HFFc6 (cell line): ENCODE data around the gene SBF2. TPM values are rescaled to one million over a fixed set of nuclear protein-coding genes. Genes with fewer than 3 reads are reported as not detected.
"Not testable (repeated sequence)": the region's sequence is repeated elsewhere in the genome, so short reads cannot be mapped to it uniquely, and the experiment has no call there.

ENCODE experiments used
- DNase-seq: peaks from one replicate; pipeline ENCODE4 v3.0.0-alpha.2; 2018
- H3K27ac Mint-ChIP-seq: 2 replicates; pipeline ENCODE4 v1.8.0; 2020; ENCODE audit warnings: mild to moderate bottlenecking, mixed read lengths
- H3K27me3 Mint-ChIP-seq: 2 replicates; pipeline ENCODE4 v1.8.0; 2021; ENCODE audit warnings: mild to moderate bottlenecking, moderate library complexity, mixed read lengths; ENCODE audit not compliant: insufficient read depth
- H3K36me3 Mint-ChIP-seq: 2 replicates; pipeline ENCODE4 v1.8.0; 2021; ENCODE audit warnings: low read depth, mixed read lengths
- H3K4me1 Mint-ChIP-seq: 2 replicates; pipeline ENCODE4 v1.8.0; 2020; ENCODE audit warnings: low read depth, mixed read lengths
- H3K4me3 Mint-ChIP-seq: 2 replicates; pipeline ENCODE4 v1.8.0; 2020; ENCODE audit warnings: mild to moderate bottlenecking, moderate library complexity, mixed read lengths
- H3K9me3 Mint-ChIP-seq: 2 replicates; pipeline ENCODE4 v1.8.0; 2020; ENCODE audit warnings: mild to moderate bottlenecking, mixed read lengths
- total RNA-seq, 6 experiments: library from RNA; stranded (reverse); fragmentation: NEBNext Ultra II Directional; extraction: Animal tissue kit (Norgen Biotek cat#: 25700); gene quantifications; 2 replicates in 1 of 6; 3 replicates in 5 of 6; pipeline ENCODE4 v1.2.3, GENCODE V29; 2021
- TF ChIP-seq, protein P1 (sequence below): fragments of 200-600 bp; sonication (generic); IDR thresholded peaks from 2 replicates; pipeline ENCODE4 v1.5.0; 2021; ENCODE audit warnings: antibody characterized with exemption, mild to moderate bottlenecking

SBF2 gene
- total RNA-seq, 6 experiments from 2014 or later: 25.2 to 36.0 (median 30.7) TPM

DNA sequence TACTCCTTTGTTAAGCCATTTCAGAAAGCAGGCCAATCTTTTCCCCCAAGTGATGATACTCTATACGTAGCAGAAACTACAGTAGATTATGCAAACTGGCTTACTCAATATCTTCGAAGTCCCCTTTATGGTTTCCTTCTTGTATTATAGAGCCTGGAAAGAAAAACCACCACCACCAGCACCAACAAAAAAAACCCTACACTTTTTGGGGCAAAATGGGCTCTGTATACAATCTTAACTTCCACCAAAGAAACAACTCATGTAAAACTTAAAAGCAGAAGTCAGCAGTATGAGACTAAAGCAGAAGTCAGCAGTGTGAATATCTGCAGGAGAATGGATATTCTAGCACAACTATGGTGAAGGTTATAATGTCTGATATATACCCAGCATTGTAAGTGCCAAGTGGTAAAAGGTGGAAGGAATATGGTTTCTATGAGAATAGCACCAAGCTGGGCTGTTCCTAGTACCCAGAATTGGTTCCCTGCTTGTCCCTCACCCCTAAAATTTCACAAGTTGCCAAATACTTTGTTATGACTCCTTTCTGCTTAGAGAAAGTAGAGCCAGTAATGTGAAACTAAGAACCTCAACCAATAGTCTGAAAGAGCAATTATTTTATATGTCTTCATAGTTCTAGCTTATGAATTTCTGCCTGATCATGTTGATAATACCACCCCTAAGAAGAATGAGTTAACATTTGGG is 252.1 kb downstream of the SBF2 start:
- TF ChIP-seq, protein P1, sequence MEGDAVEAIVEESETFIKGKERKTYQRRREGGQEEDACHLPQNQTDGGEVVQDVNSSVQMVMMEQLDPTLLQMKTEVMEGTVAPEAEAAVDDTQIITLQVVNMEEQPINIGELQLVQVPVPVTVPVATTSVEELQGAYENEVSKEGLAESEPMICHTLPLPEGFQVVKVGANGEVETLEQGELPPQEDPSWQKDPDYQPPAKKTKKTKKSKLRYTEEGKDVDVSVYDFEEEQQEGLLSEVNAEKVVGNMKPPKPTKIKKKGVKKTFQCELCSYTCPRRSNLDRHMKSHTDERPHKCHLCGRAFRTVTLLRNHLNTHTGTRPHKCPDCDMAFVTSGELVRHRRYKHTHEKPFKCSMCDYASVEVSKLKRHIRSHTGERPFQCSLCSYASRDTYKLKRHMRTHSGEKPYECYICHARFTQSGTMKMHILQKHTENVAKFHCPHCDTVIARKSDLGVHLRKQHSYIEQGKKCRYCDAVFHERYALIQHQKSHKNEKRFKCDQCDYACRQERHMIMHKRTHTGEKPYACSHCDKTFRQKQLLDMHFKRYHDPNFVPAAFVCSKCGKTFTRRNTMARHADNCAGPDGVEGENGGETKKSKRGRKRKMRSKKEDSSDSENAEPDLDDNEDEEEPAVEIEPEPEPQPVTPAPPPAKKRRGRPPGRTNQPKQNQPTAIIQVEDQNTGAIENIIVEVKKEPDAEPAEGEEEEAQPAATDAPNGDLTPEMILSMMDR: no peak
- no peak for DNase-seq
- H3K27ac Mint-ChIP-seq: no peak overlapping the region
- peaks cover 35% of the 10 kb centered on the region for H3K36me3 Mint-ChIP-seq
- peaks cover 22% of the 10 kb centered on the region for H3K9me3 Mint-ChIP-seq
- H3K4me1 Mint-ChIP-seq: peaks cover 22% of the 10 kb centered on the region
- H3K27me3 Mint-ChIP-seq: no peaks in the 10 kb centered on the region; the same call in 1 of the 2 replicates
- no peak overlapping the region for H3K4me3 Mint-ChIP-seq

DNA sequence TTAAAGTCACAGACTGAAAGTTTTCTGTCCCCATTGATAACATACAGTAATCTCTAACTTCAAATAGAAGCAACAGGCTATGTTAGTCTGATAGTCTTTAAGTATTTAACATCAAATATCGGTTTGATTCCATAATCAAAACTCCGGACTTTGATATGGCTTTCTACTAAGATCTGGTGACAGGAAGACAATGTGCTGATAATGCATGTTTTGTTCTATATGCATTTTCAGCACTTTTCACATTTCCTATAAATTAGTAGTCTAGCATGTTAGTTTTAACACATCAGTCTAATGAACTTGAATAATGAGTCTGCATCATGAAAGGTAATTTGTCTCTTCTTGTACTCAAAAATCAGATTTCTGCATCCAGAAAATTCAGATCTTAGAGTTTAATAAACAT is 252.7 kb downstream of the SBF2 start:
- peaks cover 22% of the 10 kb centered on the region for H3K4me1 Mint-ChIP-seq
- H3K36me3 Mint-ChIP-seq: peaks cover 35% of the 10 kb centered on the region
- no peak overlapping the region for H3K4me3 Mint-ChIP-seq

DNA sequence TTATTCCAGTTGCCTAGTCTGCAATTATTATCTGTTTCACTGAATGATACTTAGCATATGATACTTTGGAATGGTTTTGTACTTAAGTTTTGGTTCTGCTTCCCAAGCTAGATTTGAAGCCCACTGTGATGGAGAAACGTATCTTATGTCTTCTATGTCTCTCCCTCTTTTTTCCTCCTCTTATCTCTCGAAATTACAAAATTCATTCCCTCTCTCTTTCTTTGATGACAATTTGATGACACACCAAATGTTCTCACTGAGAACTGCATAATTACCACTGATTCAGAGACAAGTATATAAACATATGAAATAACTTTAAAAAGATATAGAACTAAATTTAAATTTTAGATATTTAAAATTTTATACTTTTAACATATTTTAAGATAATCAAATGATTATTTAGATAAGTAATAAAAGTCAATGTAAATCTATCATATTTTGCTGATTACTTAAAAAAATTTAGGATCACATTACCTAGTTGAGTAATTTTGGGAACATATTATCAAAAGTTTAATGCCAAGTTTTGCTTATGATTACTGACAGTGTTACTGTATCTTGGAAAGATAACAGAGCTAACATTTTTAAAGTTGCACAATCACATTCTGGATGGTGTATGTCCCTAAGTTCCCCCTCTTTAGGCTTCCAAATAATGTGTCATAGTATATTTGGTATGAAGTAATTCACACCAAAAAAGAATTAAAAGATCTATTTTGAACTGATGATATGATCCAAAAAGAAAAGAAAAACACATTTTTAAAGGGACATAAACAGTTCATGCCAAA is 255.3 kb downstream of the SBF2 start:
- Mint-ChIP-seq H3K36me3 (peaks cover 34% of the 10 kb centered on the region), H3K4me1 (peaks cover 30% of the 10 kb centered on the region), H3K27ac (no peak overlapping the region), H3K27me3 (peaks cover 2% of the 10 kb centered on the region), H3K4me3 (no peak overlapping the region), H3K9me3 (peaks cover 10% of the 10 kb centered on the region)
- TF ChIP-seq, protein P1: no peak
- no peak for DNase-seq

More for the DNA sequence above, 252.7 kb downstream of the SBF2 start:
- no peak for DNase-seq
- Mint-ChIP-seq H3K27ac (no peak overlapping the region), H3K27me3 (no peaks in the 10 kb centered on the region; the same call in 1 of the 2 replicates), H3K9me3 (peaks cover 22% of the 10 kb centered on the region)
- TF ChIP-seq, protein P1: no peak

DNA sequence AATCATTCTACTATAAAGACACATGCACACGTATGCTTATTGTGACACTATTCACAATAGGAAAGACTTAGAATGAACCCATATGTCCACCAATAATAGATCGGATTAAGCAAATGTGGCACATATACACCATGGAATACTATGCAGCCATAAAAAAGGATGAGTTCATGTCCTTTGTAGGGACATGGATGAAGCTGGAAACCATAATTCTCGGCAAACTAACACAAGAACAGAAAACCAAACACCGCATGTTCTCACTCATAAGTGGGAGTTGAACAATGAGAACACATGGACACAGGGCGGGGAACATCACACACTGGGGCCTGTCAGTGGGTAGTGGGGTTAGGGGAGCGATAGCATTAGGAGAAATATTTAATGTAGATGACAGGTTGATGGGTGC is 258.1 kb downstream of the SBF2 start:
- H3K36me3 Mint-ChIP-seq: peaks cover 17% of the 10 kb centered on the region
- DNase-seq, H3K27ac Mint-ChIP-seq, H3K9me3 Mint-ChIP-seq, H3K27me3 Mint-ChIP-seq, H3K4me3 Mint-ChIP-seq: not testable (repeated sequence)
- H3K4me1 Mint-ChIP-seq: peaks cover 49% of the 10 kb centered on the region

DNA sequence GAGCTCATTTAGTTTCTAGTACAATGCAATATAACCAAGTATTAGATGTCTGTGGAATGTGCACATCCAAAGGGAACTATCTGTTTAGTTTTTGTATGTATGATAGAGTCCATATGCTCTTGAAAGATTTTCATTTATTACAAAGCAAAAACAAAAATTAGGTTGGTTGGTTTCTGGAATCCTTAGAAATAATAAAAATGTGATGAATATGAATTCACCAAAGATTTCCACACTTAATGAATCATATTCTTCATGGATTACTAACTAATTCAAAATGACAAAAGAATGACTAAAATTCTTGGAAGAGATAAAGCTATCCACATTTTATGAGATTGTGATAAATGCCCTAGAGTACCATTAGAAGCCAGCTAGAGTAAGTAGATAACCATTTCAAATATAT is 261.1 kb downstream of the SBF2 start:
- peak; percentile 26 for DNase-seq
- H3K4me1 Mint-ChIP-seq: peaks cover 46% of the 10 kb centered on the region

More for the DNA sequence above, 261.1 kb downstream of the SBF2 start:
- Mint-ChIP-seq H3K4me3 (peak overlapping the region; percentile 57; the same call in 1 of the 2 replicates), H3K27ac (no peak overlapping the region), H3K9me3 (peaks cover 8% of the 10 kb centered on the region), H3K36me3 (peaks cover 28% of the 10 kb centered on the region), H3K27me3 (peaks cover 2% of the 10 kb centered on the region; the same call in 1 of the 2 replicates)
- TF ChIP-seq, protein P1: no peak
